HepG2 (cell line): Measurements from ENCODE around the gene ZNF212. TPM values are rescaled to one million over a fixed set of nuclear protein-coding genes. Genes with fewer than 3 reads are reported as not detected.

ENCODE experiments used
- ATAC-seq: fragments of 200-7000 bp; cut with Tn5 transposase; 3 replicates; pipeline ENCODE4 v1.9.1; 2020; ENCODE audit warnings: mild to moderate bottlenecking, moderate library complexity
- BruUV-seq: library from RNA; stranded (reverse); fragments of 400-500 nt; replicated peaks from 2 replicates; lab custom pipeline; 2021; lab: Mats Ljungman, UMichigan
- CTCF ChIA-PET: fragments of 300-600 bp; formaldehyde crosslinking; extraction: SDS; loops from one replicate; lab custom pipeline; 2021; ENCODE audit warnings: low total read pairs, inconsistent platforms, low intra/inter-chr PET ratio; lab: Yijun Ruan, JAX
- POLR2A ChIA-PET: fragments of 350-600 bp; sonication (Branson Sonifier 250); formaldehyde crosslinking; loops from one replicate; lab custom pipeline; 2020; ENCODE audit warnings: antibody characterized with exemption, inconsistent platforms; lab: Yijun Ruan, JAX
- DNase-seq: peaks from one replicate; pipeline ENCODE4 v3.0.0-alpha.2; 2015; ENCODE audit warnings: low spot score
- FAIRE-seq: peaks from 3 replicates; lab custom pipeline; 2011; peaks lifted over from hg19 to GRCh38; lab: Jason Lieb, UNC
- H2AFZ ChIP-seq: one replicate; pipeline ENCODE4 v1.6.1; 2011; ENCODE audit warnings: low read length, inconsistent platforms
- H3K27ac ChIP-seq: fragments of 300-600 bp; 3 replicates; pipeline ENCODE4 v1.8.0; 2011; ENCODE audit warnings: mixed run types, mild to moderate bottlenecking, mixed read lengths, low read length, inconsistent platforms; ENCODE audit not compliant: insufficient read depth; ENCODE audit errors: extremely low read length
- H3K27me3 ChIP-seq, 2 experiments: fragments of 200-600 bp in 1 of 2; 2 replicates in 1 of 2; 3 replicates in 1 of 2; pipeline versions ENCODE4 v1.6.0 to v1.8.0; 2011; ENCODE audit warnings: low read length in 2 of 2, mild to moderate bottlenecking in 2 of 2, moderate library complexity in 2 of 2, inconsistent platforms in 1 of 2; ENCODE audit not compliant: insufficient read depth in 2 of 2, control insufficient read depth in 1 of 2
- H3K36me3 ChIP-seq, 2 experiments: fragments of 200-600 bp in 1 of 2; replicated peaks in 1 of 2; 2 replicates in 1 of 2; 3 replicates in 1 of 2; pipeline versions ENCODE4 v1.5.1 to v1.8.0; 2011; ENCODE audit warnings: low read length in 2 of 2, inconsistent platforms in 1 of 2; ENCODE audit not compliant: insufficient read depth in 2 of 2, control insufficient read depth in 1 of 2
- H3K4me1 ChIP-seq: 2 replicates; pipeline ENCODE4 v1.5.1; 2012; ENCODE audit warnings: low read length, inconsistent platforms; ENCODE audit not compliant: insufficient read depth
- H3K4me2 ChIP-seq: 2 replicates; pipeline ENCODE4 v1.6.0; 2011; ENCODE audit warnings: low read depth, low read length, inconsistent platforms
- H3K4me3 ChIP-seq, 3 experiments: fragments of 200-600 bp in 1 of 3; sonication (generic), shearing (Covaris generic) in 1 of 3; replicated peaks in 1 of 3; 2 replicates each; pipeline ENCODE4 v1.5.1; 2011 to 2016; ENCODE audit warnings: low read length in 3 of 3, inconsistent platforms in 2 of 3, low read depth in 2 of 3, mild to moderate bottlenecking in 2 of 3, control low read depth in 1 of 3, mixed read lengths in 1 of 3; ENCODE audit not compliant: insufficient read depth in 1 of 3
- H3K79me2 ChIP-seq: one replicate; pipeline ENCODE4 v1.6.1; 2011; ENCODE audit warnings: low read length, inconsistent platforms; ENCODE audit not compliant: insufficient read depth
- H3K9ac ChIP-seq: 2 replicates; pipeline ENCODE4 v1.6.0; 2011; ENCODE audit warnings: mild to moderate bottlenecking, low read depth, low read length, inconsistent platforms; ENCODE audit not compliant: insufficient read depth
- H3K9me3 ChIP-seq: 2 replicates; pipeline ENCODE4 v1.5.1; 2012; ENCODE audit warnings: mild to moderate bottlenecking, low read length
- H4K20me1 ChIP-seq: 2 replicates; pipeline ENCODE4 v1.6.0; 2011; ENCODE audit warnings: inconsistent platforms, mild to moderate bottlenecking, low read length, moderate library complexity; ENCODE audit not compliant: insufficient read depth
- BRD4 ChIP-seq: sonication (generic); formaldehyde crosslinking; IDR thresholded peaks from 2 replicates; pipeline ENCODE4 v1.4.0; 2020; ENCODE audit warnings: missing genetic modification reagents
- CHCHD3 ChIP-seq: sonication (generic); formaldehyde crosslinking; IDR thresholded peaks from 2 replicates; pipeline ENCODE4 v1.8.0; 2022; ENCODE audit warnings: mild to moderate bottlenecking, missing genetic modification reagents, moderate library complexity
- DPF2 ChIP-seq: sonication (generic); formaldehyde crosslinking; IDR thresholded peaks from 2 replicates; pipeline ENCODE4 v1.4.0; 2020; ENCODE audit warnings: mild to moderate bottlenecking, low read depth, missing genetic modification reagents, borderline replicate concordance
- MEIS1 ChIP-seq: sonication (generic); formaldehyde crosslinking; IDR thresholded peaks from 2 replicates; pipeline ENCODE4 v1.9.0; 2021; ENCODE audit warnings: mild to moderate bottlenecking, missing genetic modification reagents, moderate library complexity, borderline replicate concordance
- SMYD3 ChIP-seq: sonication (generic); formaldehyde crosslinking; IDR thresholded peaks from 2 replicates; pipeline ENCODE4 v1.8.1; 2023; ENCODE audit warnings: mild to moderate bottlenecking, missing genetic modification reagents
- TERF1 ChIP-seq: sonication (generic); formaldehyde crosslinking; IDR thresholded peaks from 2 replicates; pipeline ENCODE4 v1.8.0; 2022; ENCODE audit warnings: mild to moderate bottlenecking, missing genetic modification reagents, moderate library complexity
- ZBTB2 ChIP-seq: sonication (generic); formaldehyde crosslinking; IDR thresholded peaks from 2 replicates; pipeline ENCODE4 v1.8.0; 2022; ENCODE audit warnings: low read depth, missing genetic modification reagents
- ZIK1 ChIP-seq: sonication (generic); formaldehyde crosslinking; IDR thresholded peaks from 2 replicates; pipeline ENCODE4 v1.5.0; 2020; ENCODE audit warnings: mild to moderate bottlenecking, low read depth, missing genetic modification reagents, borderline replicate concordance
- ZNF569 ChIP-seq: sonication (generic); formaldehyde crosslinking; IDR thresholded peaks from 2 replicates; pipeline ENCODE4 v1.5.0; 2020; ENCODE audit warnings: mild to moderate bottlenecking, missing genetic modification reagents, moderate library complexity, borderline replicate concordance
- ZNF841 ChIP-seq: sonication (generic); formaldehyde crosslinking; IDR thresholded peaks from 2 replicates; pipeline ENCODE4 v1.8.1; 2023; ENCODE audit warnings: missing genetic modification reagents, borderline replicate concordance
- ZUFSP ChIP-seq: sonication (generic); formaldehyde crosslinking; IDR thresholded peaks from 2 replicates; pipeline ENCODE4 v1.9.0; 2021; ENCODE audit warnings: missing genetic modification reagents, mild to moderate bottlenecking, borderline replicate concordance
- WGBS: methylation state at CpG from one replicate; pipeline ENCODE4 v1.1.6; 2017; ENCODE audit warnings: low lambda C conversion rate; 5-methylcytosine and 5-hydroxymethylcytosine counted together
- in situ Hi-C: cut with HindIII; loops from 2 replicates; pipeline ENCODE4 v1.10.0; 2017; ENCODE audit warnings: low pct_unique_long_range_greater_than_20kb; ENCODE audit not compliant: extremely low pct_ligation_motif_present
- intact Hi-C: fragments of 100-400 bp; cut with micrococcal nuclease; formaldehyde crosslinking; loops from one replicate; pipeline ENCODE4 v1.10.0; 2022; ENCODE audit not compliant: unreplicated experiment
- polyA plus RNA-seq, 8 experiments: library from polyadenylated mRNA; depleted of rRNA in 3 of 8; stranded (reverse) in 7 of 8; unstranded in 1 of 8; fragments of >200 nt; fragmentation: Illumina TruSeq in 4 of 8; extraction: Trizol in 4 of 8; gene quantifications; 2 replicates each; pipeline versions ENCODE4 v1.2.1 to v1.2.3, GENCODE V29; 2011 to 2016; ENCODE audit warnings: low read depth in 4 of 8, missing spikeins in 1 of 8, mixed read lengths in 1 of 8; ENCODE audit not compliant: insufficient read depth in 1 of 8
- total RNA-seq, 5 experiments: library from RNA; depleted of rRNA; stranded (reverse); fragments of >200 nt; fragmentation: Illumina TruSeq; extraction: Trizol; gene quantifications; 2 replicates each; pipeline ENCODE4 v1.2.3, GENCODE V29; 2016; ENCODE audit warnings: low read depth in 1 of 5
- TF ChIP-seq, protein P1 (sequence below): sonication (generic); formaldehyde crosslinking; IDR thresholded peaks from 2 replicates; pipeline ENCODE4 v1.9.0; 2021; ENCODE audit warnings: missing genetic modification reagents, mild to moderate bottlenecking, borderline replicate concordance
- TF ChIP-seq, protein P2 (sequence below): sonication (generic); formaldehyde crosslinking; IDR thresholded peaks from 2 replicates; pipeline ENCODE4 v1.5.0; 2020; ENCODE audit warnings: mild to moderate bottlenecking, missing genetic modification reagents, borderline replicate concordance

Gene ZNF212
- total and polyA plus RNA-seq, 2 of the 13 experiments (the other 11 are each of a cell fraction or from before 2014, with no cell fraction given): 2.6 to 3.8 TPM

DNA sequence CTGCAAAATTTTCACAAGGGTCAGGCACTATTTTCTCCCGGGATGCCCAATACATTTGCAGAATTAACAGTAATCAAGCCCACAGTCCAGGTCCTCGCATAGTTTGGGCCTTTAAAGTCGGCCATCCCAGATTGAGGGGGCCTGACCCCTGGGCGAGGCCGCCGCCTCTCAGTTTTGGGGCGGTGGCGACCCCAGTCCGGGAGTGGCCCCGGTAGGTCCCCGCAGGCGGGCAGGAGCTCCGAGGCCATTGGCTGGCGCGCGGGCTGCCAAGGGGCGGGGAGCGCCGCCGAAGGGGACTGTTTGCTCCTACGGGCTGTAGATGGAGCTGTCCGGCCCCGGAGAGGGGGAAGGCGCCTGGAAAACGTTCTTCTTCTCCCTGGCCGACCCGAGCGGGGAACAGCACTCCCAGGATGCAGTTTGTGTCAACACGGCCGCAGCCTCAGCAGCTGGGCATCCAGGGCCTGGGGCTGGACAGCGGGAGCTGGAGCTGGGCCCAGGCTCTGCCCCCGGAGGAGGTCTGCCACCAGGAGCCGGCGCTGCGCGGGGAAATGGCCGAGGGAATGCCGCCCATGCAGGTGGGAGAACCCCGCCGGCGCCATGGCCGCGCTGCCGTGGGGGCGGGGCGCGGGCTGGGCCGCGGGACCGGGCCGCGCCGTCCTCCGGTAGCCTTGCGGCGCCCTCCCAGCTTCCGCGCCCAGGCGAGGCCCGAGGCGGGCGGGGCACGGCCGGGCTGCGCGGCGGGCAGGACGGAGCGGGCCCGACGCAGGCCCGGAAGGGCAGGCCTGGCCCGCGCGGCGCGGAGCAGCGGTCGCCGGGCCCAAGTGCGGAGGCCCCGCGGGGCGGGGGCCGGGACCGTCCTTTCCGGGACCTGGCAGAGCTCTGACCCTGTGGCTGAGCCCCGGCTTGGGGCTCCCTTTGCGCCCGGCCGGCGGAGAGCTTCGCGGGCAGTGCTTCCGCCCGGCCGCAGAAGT is 44.0 kb upstream of the ZNF212 start, which contains the start of gene ZNF282:
TSS of gene ZNF282 (plus strand) at position 367 of the 971 bp plus-strand sequence. CDS start at position 411, 44 bp downstream.
- intact Hi-C loops: loop anchor here (5.0 kb wide), 1 partner anchor 42 kb away; the partner anchor contains the start of gene ZNF212
- BruUV-seq: no TSS peak
- H3K27ac ChIP-seq: peak within 1 kb of the TSS; percentile 86
- TF ChIP-seq BRD4 (CRISPR knock-in tag) (peak; percentile 83), TERF1 (no peak), ZUFSP (no peak), ZIK1 (no peak), CHCHD3 (CRISPR knock-in tag) (no peak), ZNF569 (CRISPR knock-in tag) (no peak), DPF2 (CRISPR knock-in tag) (no peak), ZNF841 (CRISPR knock-in tag) (no peak), SMYD3 (CRISPR knock-in tag) (no peak), MEIS1 (peak; percentile 41; the same call in 1 of the 2 replicates), ZBTB2 (CRISPR knock-in tag) (no peak; the same call in 1 of the 2 replicates)
- TF ChIP-seq, protein P1, sequence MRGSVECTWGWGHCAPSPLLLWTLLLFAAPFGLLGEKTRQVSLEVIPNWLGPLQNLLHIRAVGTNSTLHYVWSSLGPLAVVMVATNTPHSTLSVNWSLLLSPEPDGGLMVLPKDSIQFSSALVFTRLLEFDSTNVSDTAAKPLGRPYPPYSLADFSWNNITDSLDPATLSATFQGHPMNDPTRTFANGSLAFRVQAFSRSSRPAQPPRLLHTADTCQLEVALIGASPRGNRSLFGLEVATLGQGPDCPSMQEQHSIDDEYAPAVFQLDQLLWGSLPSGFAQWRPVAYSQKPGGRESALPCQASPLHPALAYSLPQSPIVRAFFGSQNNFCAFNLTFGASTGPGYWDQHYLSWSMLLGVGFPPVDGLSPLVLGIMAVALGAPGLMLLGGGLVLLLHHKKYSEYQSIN (CRISPR knock-in tag): no peak
- TF ChIP-seq, protein P2, sequence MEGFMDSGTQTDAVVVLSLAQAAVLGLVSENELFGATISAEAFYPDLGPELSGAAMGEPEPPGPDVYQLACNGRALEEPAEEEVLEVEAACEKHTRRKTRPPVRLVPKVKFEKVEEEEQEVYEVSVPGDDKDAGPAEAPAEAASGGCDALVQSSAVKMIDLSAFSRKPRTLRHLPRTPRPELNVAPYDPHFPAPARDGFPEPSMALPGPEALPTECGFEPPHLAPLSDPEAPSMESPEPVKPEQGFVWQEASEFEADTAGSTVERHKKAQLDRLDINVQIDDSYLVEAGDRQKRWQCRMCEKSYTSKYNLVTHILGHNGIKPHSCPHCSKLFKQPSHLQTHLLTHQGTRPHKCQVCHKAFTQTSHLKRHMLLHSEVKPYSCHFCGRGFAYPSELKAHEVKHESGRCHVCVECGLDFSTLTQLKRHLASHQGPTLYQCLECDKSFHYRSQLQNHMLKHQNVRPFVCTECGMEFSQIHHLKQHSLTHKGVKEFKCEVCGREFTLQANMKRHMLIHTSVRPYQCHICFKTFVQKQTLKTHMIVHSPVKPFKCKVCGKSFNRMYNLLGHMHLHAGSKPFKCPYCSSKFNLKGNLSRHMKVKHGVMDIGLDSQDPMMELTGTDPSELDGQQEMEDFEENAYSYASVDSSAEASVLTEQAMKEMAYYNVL (CRISPR knock-in tag): no peak; the same call in 1 of the 2 replicates

More for the DNA sequence above, 44.0 kb upstream of the ZNF212 start, which contains the start of gene ZNF282:
- ChIA-PET CTCF (interaction anchor here (1.0 kb wide), 1 partner anchor 48 kb away, joined by 4 read pairs; the partner anchor contains the start of gene ZNF398), POLR2A (interaction anchor here (0.8 to 1.7 kb wide), 8 partner anchors 9 to 140 kb away, joined by 3 to 9 read pairs (median 4); partner anchors contain the start of genes ZNF398, ZNF425 and ZNF783)
- 10% methylated on average over 1 of the region's 97 CpGs for WGBS
- peak within 1 kb of the TSS; percentile 81 to 92 (median 90) for H3K4me3 ChIP-seq
- DNase-seq: peak; percentile 85
- in situ Hi-C loops: no loop called here
- H3K79me2 ChIP-seq: peaks cover 35% of the 10 kb centered on the region
- peaks cover 0 to 1% of the 10 kb centered on the region in 2 experiments; a peak in 1 of 5 replicates for H3K27me3 ChIP-seq
- peak within 1 kb of the TSS; percentile 95 for H3K4me2 ChIP-seq
- no peaks in the 10 kb centered on the region for H4K20me1 ChIP-seq
- FAIRE-seq: no peak
- no peaks in the 10 kb centered on the region for H3K9me3 ChIP-seq
- ATAC-seq: peak; percentile 95
- H2AFZ ChIP-seq: peak within 1 kb of the TSS; percentile 83
- H3K9ac ChIP-seq: peak within 1 kb of the TSS; percentile 93
- H3K4me1 ChIP-seq: peaks cover 25% of the 10 kb centered on the region
- H3K36me3 ChIP-seq: peaks cover 13 to 22% of the 10 kb centered on the region in 2 experiments
